HL-60 (cell line): ENCODE results near the gene OXSR1.

ENCODE experiments used
- CTCF ChIP-seq: IDR thresholded peaks from one replicate; pipeline ENCODE4 v1.5.1; 2011; ENCODE audit warnings: low read length, control low read depth, inconsistent platforms; ENCODE audit not compliant: insufficient read depth
- GABPA ChIP-seq: IDR thresholded peaks from 2 replicates; pipeline ENCODE4 v1.6.1; 2012; ENCODE audit warnings: low read depth
- POLR2AphosphoS5 ChIP-seq: IDR thresholded peaks from 2 replicates; pipeline ENCODE4 v1.6.1; 2012; ENCODE audit warnings: low read depth
- REST ChIP-seq: IDR thresholded peaks from 2 replicates; pipeline ENCODE4 v1.6.1; 2012; ENCODE audit warnings: low read depth; ENCODE audit not compliant: insufficient replicate concordance
- SPI1 ChIP-seq: IDR thresholded peaks from 2 replicates; pipeline ENCODE4 v1.6.1; 2012; ENCODE audit warnings: low read depth, mild to moderate bottlenecking, borderline replicate concordance

GRCh38 chr3:38148311-38148882 is 16.9 kb upstream of the OXSR1 start:
- TF ChIP-seq POLR2AphosphoS5 (no peak), CTCF (no peak), REST (no peak), GABPA (no peak), SPI1 (no peak)
